HG03565 (cell line): ENCODE data around the gene PPA2.

Source experiments
- ATAC-seq: cut with Tn5 transposase; IDR thresholded peaks from one replicate; pipeline ENCODE4 v1.9.1; 2021; ENCODE audit warnings: mild to moderate bottlenecking, moderate library complexity; ENCODE audit not compliant: unreplicated experiment

The PPA2 gene

DNA sequence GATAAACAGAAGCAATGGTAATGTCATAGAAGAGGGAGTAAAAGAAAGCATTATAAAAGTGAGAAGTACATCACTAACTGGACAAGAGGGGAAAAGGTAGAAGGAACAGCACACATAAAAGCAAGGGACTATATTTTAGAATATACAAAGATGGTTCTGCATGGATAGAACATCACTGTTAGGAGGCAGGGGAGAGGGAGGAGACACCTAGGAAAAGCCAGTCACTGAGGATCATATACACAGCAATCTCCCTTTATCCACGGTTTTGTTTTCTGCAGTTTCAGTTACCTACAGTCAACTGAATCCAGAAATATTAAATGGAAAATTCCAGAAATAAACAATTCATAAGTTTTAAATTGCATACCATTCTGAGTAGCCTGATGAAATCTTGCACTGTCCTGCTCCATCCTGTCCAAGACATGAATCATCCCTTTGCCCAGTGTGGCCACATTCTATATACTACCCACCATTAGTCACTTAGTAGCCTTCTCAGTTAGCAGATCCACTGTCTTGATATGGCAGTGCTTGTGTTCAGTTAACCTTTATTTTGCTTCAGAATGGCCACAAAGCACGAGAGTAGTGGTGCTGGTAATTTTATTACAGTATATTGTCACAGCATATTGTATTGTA is 74.2 kb downstream of the PPA2 start:
- ATAC-seq: no peak

DNA sequence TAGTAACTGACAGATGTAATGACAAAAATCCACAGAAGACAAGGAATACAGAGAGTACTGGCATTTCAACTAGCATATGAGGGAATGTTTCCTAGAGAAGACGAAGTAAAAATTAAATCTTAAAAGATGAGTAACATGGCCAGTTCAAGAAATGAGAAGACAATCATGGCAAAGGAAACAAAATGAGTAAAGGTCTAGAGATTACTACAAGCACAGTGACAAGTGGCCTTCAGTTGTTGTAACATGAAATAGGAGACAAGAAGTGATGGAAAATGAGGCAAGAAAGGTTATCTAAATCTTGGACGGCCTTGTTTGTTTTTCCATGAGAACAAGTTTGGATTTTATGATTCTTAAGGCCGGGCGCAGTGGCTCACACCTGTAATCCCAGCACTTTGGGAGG is 81.0 kb downstream of the PPA2 start:
- ATAC-seq: no peak

DNA sequence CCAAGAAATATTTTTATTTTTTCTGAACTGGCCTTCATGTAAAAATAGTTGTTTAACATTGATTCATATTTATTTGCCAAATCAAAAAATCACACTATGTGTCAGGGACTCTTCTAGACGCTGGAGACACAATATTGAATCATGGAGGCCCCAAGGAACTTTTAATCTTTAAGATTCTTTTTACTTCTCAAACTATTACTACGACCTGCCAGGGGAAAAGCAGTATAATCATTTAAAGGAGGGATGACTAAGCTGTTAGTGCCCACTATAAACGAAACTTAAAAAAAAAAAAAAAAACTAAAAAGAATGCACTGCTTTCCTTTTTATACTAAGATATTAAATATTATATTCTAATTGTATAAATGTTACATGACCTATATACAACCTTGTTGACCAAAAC is 84.7 kb downstream of the PPA2 start:
- no peak for ATAC-seq

DNA sequence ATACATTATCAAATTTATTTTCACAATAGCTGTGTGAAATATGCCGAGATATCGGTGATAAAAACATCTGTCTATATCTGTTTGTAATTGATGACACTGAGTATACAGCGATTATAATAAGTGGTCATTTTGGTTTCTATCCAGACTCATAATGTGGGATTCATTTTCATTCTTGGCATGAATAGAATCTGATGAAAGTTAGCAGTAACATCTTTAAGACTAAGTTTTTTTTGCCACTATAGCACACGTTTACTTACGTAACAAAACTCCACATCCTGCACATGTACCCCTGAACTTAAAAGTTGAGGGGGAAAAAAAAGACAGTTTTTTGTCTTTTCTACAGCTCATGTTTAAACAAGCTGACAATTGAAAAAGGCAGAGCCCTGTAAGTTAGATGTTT is 86.4 kb downstream of the PPA2 start:
- no peak for ATAC-seq

DNA sequence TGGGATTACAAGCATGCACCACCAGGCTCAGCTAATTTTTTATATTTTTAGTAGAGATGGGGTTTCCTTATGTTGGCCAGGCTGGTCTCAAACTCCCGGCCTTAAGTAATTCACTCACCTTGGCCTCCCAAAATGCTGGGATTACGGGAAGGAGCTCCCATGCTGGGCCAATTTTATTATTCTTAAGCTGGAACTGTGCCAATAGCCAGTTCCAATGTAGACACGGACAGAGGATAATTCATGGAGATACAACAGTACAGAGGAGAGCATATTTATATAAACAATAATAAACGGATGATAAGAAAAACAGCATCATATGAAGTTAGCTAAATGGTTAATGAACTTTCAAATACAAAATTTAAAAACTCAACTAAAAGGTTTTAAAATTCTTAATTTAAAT is 87.8 kb downstream of the PPA2 start:
- no peak for ATAC-seq

DNA sequence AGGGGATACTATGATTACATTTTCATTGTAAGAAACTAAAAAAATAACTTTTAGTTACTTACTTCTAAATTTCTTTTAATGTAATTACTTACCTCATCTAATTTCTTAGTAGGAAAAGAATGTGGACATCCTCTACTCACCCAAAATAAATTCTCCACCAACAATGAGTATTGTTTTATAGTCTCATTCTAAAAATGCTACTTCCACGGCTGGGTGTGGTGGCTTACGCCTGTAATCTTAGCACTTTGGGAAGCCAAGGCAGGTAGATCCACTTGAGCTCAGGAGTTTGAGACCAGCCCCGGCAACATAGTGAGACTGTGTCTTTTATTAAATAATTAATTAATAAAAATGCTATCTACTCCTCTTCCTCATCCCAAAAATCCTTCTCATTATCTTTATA is 99.8 kb downstream of the PPA2 start:
- ATAC-seq: no peak

DNA sequence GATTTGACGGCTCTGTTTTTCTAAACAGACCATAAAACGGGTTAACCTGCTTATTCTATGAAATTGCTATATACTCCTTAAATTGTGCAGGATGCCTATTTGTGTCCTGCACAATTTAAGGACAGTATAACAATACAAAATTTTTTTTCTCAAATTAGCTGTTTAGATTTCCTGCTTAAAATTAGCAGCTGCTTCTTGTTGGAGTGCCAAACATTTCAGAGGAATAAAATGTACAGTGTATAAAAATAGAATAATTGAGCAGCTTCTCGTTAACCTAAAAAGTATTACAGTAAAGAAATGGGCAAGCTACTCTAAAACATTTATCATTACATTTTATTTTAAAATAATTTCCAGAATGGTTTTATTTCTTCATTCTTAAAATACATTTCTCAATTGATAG is 100.5 kb downstream of the PPA2 start:
- ATAC-seq: no peak

DNA sequence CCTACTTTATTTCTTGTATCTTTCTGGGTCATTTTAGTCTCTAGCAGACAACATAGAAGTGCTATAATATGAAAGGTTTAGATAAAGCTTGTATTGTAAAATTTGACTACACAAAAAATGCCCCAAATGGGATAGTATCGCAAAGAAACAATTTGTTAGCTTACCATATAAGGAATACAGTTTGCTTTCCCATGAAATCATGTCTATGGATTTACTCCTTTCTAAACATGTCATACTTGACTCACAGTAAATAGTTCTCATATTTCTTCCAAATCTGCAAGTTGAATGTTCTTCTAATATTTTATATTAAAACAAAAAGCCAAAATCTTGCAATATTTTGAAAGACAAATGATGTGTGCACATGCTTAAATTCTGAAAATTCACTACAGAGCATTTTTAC is 103.9 kb downstream of the PPA2 start:
- ATAC-seq: no peak

DNA sequence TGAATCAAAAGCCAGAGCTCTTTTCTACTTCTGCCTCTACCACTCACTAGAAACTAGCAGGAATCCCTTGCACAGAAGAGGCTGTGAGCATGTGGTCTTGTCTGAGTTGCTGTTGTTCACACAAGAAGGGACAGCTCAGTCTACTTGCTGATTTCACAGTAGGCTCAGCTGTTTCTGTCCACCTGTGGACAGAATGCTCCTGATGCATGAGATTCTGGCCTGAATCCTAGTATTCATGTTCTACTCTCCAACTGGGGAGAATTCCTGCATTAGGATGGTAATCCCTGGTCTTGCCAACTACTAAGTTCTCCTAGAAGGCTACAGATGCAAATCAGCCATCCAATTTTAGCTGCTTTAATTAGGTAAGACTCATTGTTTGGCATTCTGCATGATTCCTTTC is 112.8 kb downstream of the PPA2 start:
- ATAC-seq: no peak

DNA sequence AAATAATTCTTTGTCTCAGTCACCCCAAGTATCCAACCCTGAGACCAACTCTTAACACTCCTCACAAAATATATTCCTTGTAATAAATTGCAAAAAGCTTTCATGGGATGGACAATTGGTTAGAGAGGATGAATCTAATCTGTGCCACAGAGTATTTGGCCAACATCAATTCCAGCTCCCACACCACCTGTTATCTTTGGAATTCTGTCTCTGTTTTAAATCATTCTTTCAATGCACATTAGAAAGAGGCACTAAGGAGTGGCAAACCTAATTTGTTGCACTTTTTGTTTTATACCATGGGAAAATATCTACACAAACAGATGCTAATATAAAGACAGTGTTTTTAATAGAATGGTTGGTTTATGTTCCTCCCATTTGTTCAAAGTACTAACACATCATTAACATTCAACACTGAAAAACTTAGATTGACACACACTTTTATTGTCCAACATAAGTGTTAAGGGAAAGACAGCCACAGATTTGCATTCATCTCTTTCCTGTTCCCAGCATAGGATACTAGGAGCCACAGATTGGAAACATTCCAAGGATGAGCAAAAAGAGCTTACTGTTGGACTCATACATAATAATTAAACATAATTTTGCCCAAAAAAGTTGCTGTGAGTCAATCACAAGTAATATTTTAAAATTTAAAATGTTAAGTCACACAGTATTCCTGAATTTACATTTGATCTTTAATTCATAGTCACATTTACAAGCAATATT is 116.4 kb downstream of the PPA2 start:
- no peak for ATAC-seq

DNA sequence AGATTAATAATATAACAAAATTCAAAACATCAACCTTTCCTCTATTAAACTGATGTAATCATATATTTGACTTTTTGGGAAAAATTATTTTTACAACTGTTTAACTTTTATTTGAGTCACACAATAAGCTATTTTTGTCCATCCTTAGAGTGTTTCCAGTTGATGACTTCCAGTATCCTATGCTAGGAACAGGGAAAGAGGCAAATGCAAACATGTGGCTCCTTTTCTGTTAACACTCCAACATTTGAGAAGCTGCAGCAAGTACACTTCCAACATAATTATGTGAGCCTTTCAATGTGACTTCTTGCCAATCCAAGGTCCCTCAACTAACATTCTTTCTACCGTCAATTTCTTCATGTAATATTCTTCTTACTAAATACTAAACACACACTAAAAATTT is 117.7 kb downstream of the PPA2 start:
- ATAC-seq: no peak

DNA sequence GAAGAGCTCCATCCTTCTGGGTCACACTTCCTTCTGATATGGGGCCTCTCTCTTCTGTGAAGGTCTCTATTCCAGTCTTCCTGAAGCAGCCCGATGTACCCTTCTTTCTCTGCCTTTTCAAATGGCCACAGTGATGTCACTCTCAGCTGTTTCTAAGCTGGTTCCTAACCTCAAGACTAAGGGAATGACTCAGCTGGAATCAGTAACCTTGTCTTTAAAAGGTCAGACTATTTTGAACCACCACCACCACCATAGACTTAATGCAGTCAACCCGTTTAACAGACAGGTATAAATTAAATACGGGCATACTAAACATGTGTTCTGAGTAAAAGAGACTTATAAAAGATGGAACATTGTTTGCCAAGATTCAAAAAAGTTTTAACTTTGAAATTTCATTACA is 121.0 kb downstream of the PPA2 start:
- peak; percentile 82 for ATAC-seq

DNA sequence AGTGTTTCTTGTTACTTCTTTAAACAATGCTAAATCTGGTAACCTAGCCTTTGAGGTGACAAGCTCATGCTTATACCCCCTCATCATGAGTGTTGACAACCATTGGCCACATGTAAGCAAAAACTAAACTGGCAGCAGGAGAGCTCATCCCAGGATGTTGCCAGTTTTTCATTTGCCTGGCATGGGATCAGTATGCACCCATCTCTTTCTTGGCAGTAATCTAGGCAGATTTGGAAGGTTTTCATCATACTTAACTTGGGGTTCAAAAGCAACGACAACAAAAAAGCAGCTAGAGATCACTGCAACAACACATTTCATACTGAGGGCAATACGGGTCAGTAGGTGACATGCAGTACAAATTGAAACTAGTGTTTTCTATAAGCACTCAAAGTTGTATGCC is 122.0 kb downstream of the PPA2 start:
- ATAC-seq: no peak

DNA sequence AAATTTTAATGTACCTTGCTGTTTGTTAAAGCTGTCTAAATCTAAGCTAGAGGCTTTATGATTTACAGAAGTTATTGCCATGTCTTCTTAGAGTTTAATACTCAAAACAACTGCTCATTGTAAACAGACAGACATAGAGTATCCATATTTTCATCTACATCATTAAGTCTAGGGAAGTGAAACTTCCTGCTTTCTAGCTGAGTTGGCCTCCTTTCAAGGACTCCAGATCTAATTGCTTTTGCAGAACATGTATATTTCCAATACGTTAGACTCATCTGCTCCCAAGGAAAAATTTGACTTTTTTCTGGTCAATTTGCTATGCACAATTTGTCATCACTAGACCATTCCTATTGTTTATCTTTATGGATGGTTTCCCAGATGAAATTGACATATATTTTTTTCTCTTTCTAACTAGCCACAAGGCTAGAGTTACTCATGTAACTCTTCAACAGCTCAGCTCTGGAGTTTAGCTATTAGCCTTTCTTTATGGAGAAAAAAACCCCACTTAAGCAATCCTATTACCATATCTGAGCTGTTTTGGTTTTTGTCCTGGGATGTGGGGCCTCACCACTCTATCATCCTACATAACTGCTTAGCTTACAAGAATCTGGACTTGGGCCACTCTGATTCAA is 122.9 kb downstream of the PPA2 start:
- no peak for ATAC-seq

DNA sequence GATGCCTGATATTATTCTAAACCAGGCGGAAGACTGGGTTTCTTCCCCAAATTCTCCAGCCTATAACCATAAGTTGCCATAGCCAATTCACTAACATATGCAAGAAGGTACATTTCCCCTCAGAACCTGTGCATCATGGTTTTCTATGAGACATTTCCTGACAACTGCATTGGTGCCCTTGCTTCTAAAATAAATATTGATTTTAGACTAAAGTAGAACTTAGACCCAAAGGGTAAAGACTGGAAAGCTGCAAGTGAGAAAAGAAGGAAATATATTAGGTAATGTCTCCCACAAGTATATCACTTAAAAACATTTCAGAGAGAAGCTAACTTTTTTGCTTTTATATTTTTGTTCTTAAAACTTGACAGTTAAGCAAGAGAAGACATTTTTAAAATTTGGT is 125.1 kb downstream of the PPA2 start:
- ATAC-seq: no peak

DNA sequence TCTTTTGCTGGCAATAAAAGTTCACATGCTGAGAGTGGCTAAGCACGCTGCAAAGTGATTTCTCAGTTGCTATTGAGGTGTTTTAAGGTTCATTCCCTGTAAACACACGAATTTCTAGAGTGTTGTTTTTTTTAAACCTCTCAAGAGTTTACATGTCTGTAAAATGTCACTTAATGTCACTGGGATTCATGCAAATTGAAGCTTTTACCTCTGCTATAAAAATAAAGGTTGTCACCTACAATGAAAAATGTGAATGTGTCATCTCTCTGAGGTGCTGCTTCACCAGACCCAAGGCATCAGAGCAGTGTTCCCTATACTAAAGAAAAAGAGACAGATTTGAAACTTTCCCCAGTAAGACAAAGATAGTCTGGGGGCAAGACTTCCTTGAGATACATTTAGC is 127.0 kb downstream of the PPA2 start:
- ATAC-seq: no peak

DNA sequence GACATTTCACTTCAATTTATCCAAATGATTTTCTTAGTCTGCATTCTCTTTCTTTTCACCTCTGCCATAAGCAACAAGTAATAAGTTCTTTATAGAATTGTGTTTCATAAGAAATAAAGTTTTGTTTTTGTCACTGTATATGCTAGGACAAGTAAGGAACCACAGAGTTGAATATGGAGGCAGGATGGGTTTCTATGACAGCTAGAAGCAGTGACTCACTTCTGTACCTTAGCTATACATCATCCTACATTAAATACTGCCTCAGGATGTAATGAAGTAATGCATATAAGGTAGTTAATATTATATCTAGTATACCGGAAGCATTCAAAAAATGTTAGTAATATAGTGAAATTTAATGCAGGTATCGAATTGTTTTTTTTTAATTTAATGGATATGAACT is 128.0 kb downstream of the PPA2 start:
- no peak for ATAC-seq

DNA sequence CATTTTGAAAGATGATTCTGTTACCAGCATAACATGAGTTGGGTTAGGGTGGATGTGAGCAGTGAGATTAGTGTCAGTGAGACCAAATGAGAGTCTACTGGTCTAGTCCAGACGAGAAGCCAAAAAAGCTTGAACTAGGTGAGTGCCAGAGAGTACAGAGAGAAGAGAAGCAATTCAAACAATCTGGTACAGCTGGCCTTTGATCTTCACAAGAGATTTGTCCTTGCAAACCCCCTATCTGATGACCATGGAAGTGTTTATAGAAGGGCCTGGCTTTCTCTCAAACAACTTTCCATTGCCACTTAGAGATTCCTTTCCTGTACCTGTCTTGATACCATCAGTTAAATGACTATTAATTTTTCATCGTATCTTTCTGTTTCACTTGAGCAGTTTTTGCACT is 128.5 kb downstream of the PPA2 start:
- ATAC-seq: no peak

DNA sequence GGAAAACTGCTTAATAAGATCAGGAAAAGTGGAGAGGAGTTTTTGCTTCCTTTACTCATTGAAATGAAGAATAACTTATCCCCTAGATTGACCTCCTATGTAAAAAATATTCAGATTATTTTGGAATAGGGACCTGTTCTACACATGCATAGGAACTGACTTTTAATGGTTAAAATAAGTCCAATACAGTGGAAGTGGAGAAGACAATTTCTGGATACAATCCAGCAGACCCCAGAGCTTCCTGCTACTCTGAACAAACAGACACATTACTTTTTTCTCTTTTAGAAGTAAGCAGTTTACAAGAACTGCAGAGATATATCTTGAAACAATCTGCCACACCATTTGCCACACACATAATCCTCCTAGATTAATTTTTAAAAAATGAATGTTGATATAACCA is 129.7 kb downstream of the PPA2 start:
- no peak for ATAC-seq

DNA sequence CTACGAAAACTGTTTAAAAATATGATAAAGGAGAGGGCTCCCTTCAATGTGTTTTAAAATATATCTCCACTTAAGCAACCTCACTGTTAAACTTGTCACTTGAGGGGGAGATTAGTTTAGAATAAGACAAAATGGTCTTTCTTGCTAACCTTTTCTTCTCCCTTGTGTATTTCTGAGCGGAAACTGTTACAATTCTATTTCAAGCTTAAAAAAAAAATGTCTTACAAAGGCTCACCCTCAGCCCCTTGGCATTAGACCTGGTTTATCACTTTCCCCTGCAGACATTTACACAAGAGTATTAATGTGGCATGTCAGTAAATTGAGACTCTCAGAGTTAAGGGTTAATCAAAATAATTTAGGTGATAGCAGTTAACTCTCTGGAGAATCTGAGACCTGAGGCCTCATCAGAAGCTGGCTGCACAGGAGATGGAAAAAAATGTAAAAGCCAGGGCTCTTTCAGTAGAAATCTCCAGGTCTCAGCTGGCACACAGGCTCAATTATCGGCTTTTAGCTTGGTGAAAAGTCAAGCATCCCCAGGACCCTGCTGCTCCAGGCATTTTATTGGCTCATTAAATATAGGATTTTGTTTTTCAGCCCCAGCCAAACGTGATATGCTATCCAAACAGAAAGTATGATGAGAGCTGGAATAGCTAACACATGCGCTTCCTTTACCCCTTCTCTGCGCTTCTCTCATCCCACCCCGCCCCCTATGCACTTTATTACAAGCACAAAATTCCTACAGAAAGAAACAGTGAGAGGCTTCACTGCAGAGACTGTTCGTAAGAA is 130.5 kb downstream of the PPA2 start:
- no peak for ATAC-seq

DNA sequence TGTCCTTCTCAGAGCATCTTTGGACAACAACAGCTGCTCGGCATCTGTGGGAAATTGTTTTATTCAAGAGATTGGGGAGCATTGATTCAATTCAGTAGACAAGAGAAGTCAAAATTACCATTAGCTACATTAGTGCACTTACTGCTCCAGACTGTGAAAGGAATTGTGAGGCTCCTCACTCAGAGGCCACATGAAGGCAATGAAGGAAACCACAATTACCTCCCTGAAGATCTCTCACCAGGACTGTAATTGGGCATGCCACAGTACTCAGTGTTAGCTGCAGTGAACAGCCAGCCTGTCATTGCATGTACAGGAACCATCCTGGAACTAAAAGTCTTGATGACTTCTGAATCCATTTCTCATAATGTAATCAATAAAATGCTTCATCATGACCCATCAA is 144.8 kb downstream of the PPA2 start:
- ATAC-seq: no peak

DNA sequence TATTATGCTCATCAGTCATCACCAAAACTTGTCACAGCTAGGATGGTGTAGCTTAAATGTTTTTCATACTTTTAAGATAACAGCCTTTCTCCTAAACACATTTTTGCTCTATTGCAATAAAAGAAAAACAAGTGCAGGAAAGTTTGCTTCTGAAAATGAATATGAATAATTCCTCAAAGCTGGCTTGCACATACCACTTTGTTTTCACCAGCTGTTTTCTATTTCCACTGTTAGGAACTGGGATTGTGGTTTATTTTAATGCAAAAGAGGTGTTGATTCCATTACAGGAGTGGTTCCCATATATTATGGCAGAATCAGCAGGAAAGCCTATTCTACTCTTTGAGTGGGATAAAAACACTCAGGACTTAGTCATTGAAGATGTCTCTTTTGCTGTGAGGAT is 145.9 kb downstream of the PPA2 start:
- ATAC-seq: no peak
